GM19043 (cell line): ENCODE measurements around the gene TOLLIP.
"Not testable (repeated sequence)": the region's sequence is repeated elsewhere in the genome, so short reads cannot be mapped to it uniquely, and the experiment has no call there.

Experiments
- ATAC-seq: cut with Tn5 transposase; IDR thresholded peaks from one replicate; pipeline ENCODE4 v1.9.1; 2021; ENCODE audit warnings: low read depth; ENCODE audit not compliant: unreplicated experiment

Gene TOLLIP

GRCh38 chr11:1344056-1344635, 34.7 kb upstream of the TOLLIP start:
- ATAC-seq, result no peak

- ATAC-seq, result no peak
Observed at GRCh38 chr11:1343391-1344055, 34.1 kb upstream of the TOLLIP start.

- ATAC-seq, result no peak
Observed at GRCh38 chr11:1342946-1343345, 33.5 kb upstream of the TOLLIP start.

- no peak for ATAC-seq
Observed at GRCh38 chr11:1341928-1342524, 32.6 kb upstream of the TOLLIP start.

GRCh38 chr11:1341226-1341625, 31.8 kb upstream of the TOLLIP start:
- ATAC-seq, result not testable (repeated sequence)

GRCh38 chr11:1340111-1340510, 30.7 kb upstream of the TOLLIP start:
- no peak for ATAC-seq

- ATAC-seq, result no peak
Observed at GRCh38 chr11:1339066-1339675, 29.7 kb upstream of the TOLLIP start.

- ATAC-seq, result no peak
Observed at GRCh38 chr11:1338201-1339065, 29.0 kb upstream of the TOLLIP start.

GRCh38 chr11:1337647-1338007, 28.2 kb upstream of the TOLLIP start:
- ATAC-seq, result no peak

GRCh38 chr11:1336836-1337646, 27.6 kb upstream of the TOLLIP start:
- no peak for ATAC-seq

GRCh38 chr11:1335811-1336761, 26.7 kb upstream of the TOLLIP start:
- ATAC-seq, result no peak

- ATAC-seq, result no peak
Observed at GRCh38 chr11:1335264-1335810, 25.9 kb upstream of the TOLLIP start.

GRCh38 chr11:1333860-1334259, 24.4 kb upstream of the TOLLIP start:
- ATAC-seq, result no peak

GRCh38 chr11:1333091-1333772, 23.8 kb upstream of the TOLLIP start:
- no peak for ATAC-seq

GRCh38 chr11:1330473-1330872, 21.0 kb upstream of the TOLLIP start:
- ATAC-seq, result no peak

- no peak for ATAC-seq
Observed at GRCh38 chr11:1327064-1327460, 17.6 kb upstream of the TOLLIP start.

- ATAC-seq, result no peak
Observed at GRCh38 chr11:1326435-1327063, 17.1 kb upstream of the TOLLIP start.

GRCh38 chr11:1323774-1324173, 14.3 kb upstream of the TOLLIP start:
- ATAC-seq, result no peak
